ENCODE results near the gene MCRIP2.

DNA sequence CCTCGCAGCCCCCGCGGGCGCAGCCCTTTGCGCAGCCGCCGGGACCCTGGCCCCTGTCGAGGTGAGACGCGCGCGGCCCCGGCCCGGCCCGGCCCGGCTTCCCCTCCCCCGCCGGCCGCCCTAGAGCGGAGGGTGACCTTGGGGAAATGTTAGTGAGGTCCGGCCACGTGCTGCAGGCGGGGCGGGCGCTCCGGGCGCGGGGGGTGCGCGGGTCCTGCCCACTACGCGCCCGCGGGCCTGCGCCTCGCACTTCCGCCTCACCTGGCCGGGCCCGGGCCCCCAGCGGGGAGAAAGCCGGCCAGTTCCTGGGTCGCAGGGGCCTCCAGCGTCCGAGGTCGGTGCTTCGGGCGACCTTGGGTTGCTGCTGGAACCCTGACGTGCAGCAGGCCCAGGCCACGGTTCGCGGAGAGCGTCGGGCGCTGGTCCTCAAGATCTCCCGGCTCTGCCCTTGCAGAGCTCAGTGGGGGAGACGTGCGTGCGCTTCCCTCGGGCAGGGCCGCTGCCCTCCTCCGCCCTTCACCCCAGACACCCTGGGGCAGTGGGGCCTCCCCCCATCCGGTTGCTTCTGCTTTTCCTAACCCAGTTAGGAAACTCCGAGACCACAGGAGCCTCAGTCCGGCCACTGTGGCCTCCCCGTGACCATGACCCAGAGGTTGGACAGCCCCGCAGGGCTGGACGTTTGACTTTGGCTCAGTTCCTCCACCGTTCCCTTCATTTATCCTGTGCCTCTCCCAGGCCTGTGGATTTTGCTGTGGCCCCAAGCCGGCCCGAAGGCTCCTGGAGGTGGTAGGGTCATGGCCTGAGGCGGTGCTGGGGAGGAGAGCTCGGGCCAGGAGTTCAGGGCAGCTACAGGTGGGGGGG lies 791 bp downstream of the MCRIP2 start:
- TF ChIP-seq, protein P1, sequence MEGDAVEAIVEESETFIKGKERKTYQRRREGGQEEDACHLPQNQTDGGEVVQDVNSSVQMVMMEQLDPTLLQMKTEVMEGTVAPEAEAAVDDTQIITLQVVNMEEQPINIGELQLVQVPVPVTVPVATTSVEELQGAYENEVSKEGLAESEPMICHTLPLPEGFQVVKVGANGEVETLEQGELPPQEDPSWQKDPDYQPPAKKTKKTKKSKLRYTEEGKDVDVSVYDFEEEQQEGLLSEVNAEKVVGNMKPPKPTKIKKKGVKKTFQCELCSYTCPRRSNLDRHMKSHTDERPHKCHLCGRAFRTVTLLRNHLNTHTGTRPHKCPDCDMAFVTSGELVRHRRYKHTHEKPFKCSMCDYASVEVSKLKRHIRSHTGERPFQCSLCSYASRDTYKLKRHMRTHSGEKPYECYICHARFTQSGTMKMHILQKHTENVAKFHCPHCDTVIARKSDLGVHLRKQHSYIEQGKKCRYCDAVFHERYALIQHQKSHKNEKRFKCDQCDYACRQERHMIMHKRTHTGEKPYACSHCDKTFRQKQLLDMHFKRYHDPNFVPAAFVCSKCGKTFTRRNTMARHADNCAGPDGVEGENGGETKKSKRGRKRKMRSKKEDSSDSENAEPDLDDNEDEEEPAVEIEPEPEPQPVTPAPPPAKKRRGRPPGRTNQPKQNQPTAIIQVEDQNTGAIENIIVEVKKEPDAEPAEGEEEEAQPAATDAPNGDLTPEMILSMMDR (IDR thresholded peaks at IDR 0.05), result no peak
- TF ChIP-seq ZFX (IDR thresholded peaks at IDR 0.05; ENCODE audit: borderline replicate concordance), result no peak

Data from 22Rv1 (cell line).